LNCaP clone FGC (cell line): ENCODE measurements around the gene PDLIM5.

Experiments
- DNase-seq: peaks from one replicate; pipeline ENCODE4 v3.0.0-alpha.2; 2011; ENCODE audit warnings: low read depth
- H3K4me3 ChIP-seq: 2 replicates; pipeline ENCODE4 v1.5.1; 2011; ENCODE audit warnings: mild to moderate bottlenecking, low read depth, low read length, control low read depth
- CTCF ChIP-seq: IDR thresholded peaks from 2 replicates; pipeline ENCODE4 v1.5.1; 2012; ENCODE audit warnings: mild to moderate bottlenecking; ENCODE audit not compliant: control insufficient read depth, insufficient read depth; ENCODE audit errors: extremely low read depth

The PDLIM5 gene

GRCh38 chr4:94574050-94574449 lies 122.3 kb downstream of the PDLIM5 start:
- H3K4me3 ChIP-seq, result no peak overlapping the region
- no peak for TF ChIP-seq CTCF
- no peak for DNase-seq

- no peak for DNase-seq
- no peak overlapping the region for H3K4me3 ChIP-seq
- no peak for TF ChIP-seq CTCF
Observed at GRCh38 chr4:94574616-94575015, 122.9 kb downstream of the PDLIM5 start.

GRCh38 chr4:94575652-94576051 lies 123.9 kb downstream of the PDLIM5 start:
- no peak for TF ChIP-seq CTCF
- DNase-seq, result no peak
- no peak overlapping the region for H3K4me3 ChIP-seq

- DNase-seq, result no peak
- H3K4me3 ChIP-seq, result no peak overlapping the region
- no peak for TF ChIP-seq CTCF
Observed at GRCh38 chr4:94576210-94576609, 124.5 kb downstream of the PDLIM5 start.

- DNase-seq, result no peak
- no peak for TF ChIP-seq CTCF
- H3K4me3 ChIP-seq, result no peak overlapping the region
Observed at GRCh38 chr4:94577136-94577535, 125.4 kb downstream of the PDLIM5 start.

GRCh38 chr4:94578195-94578594 lies 126.5 kb downstream of the PDLIM5 start:
- H3K4me3 ChIP-seq, result no peak overlapping the region
- DNase-seq, result no peak
- no peak for TF ChIP-seq CTCF

GRCh38 chr4:94581766-94582165 lies 130.0 kb downstream of the PDLIM5 start:
- H3K4me3 ChIP-seq, result no peak overlapping the region
- no peak for TF ChIP-seq CTCF
- DNase-seq, result no peak
